22Rv1 (cell line): ENCODE measurements around the gene PLXNA4.

Experiments used
- CTCF ChIP-seq: fragments of 450-650 bp; IDR thresholded peaks from 2 replicates; pipeline ENCODE4 v1.5.1; 2017; ENCODE audit warnings: mild to moderate bottlenecking
- ZFX ChIP-seq: fragments of 450-650 bp; IDR thresholded peaks from 2 replicates; pipeline ENCODE4 v1.6.1; 2017; ENCODE audit warnings: antibody characterized with exemption, borderline replicate concordance

DNA sequence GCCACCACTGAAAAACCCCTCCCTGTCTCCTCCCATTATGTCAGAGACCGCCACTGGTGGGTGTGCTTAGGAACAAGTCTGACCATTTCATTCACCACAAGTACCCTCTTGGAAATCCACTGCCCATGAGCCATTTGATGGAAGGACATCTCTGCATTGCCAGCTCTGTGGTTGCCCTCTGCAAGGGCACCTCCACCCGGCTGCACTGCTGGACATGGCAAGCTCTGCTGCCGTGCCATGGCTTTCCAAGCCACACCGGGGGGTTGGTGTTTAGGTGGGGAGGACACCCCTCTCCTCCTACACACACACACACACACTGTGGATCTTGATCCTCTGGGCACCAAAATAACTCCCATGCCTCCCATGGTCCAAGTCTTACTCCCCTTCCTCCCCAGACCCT lies 5.2 kb upstream of the PLXNA4 start:
- TF ChIP-seq CTCF (no peak), ZFX (no peak)
